NCI-H1417 (cell line): ENCODE results near the gene GJB1.

Experiments used
- DNase-seq, 3 experiments: peaks; one replicate each; lab custom pipeline; 2025; lab: John Stamatoyannopoulos, UW

GJB1 gene

GRCh38 chrX:71215338-71215912 is 7.6 kb upstream of the GJB1 start:
- DNase-seq = no peak

GRCh38 chrX:71216485-71216884 is 6.5 kb upstream of the GJB1 start:
- peak in 2 of 3 experiments; percentile 64 to 83 for DNase-seq

GRCh38 chrX:71217298-71217697 is 5.7 kb upstream of the GJB1 start:
- DNase-seq = no peak

GRCh38 chrX:71221145-71221544 is 1.9 kb upstream of the GJB1 start:
- no peak for DNase-seq

DNA sequence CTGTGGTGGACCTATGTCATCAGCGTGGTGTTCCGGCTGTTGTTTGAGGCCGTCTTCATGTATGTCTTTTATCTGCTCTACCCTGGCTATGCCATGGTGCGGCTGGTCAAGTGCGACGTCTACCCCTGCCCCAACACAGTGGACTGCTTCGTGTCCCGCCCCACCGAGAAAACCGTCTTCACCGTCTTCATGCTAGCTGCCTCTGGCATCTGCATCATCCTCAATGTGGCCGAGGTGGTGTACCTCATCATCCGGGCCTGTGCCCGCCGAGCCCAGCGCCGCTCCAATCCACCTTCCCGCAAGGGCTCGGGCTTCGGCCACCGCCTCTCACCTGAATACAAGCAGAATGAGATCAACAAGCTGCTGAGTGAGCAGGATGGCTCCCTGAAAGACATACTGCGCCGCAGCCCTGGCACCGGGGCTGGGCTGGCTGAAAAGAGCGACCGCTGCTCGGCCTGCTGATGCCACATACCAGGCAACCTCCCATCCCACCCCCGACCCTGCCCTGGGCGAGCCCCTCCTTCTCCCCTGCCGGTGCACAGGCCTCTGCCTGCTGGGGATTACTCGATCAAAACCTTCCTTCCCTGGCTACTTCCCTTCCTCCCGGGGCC is 1.2 kb downstream of the GJB1 start:
- no peak for DNase-seq

DNA sequence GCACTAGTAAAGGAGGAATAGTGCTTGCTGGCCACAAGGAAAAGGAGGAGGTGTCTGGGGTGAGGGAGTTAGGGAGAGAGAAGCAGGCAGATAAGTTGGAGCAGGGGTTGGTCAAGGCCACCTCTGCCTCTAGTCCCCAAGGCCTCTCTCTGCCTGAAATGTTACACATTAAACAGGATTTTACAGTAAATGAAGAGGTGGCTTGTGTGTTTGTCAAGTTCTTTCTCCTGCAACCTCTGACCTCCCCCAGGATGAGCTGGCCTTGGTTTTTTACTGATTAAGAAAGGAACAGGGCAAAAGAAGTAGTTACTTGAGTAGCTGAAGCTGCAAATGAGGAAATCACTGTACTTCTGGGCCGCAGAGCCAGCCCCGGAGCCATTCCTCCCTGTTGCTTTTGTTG is 2.0 kb downstream of the GJB1 start:
- no peak for DNase-seq

GRCh38 chrX:71225676-71226075 is 2.7 kb downstream of the GJB1 start:
- no peak for DNase-seq

DNA sequence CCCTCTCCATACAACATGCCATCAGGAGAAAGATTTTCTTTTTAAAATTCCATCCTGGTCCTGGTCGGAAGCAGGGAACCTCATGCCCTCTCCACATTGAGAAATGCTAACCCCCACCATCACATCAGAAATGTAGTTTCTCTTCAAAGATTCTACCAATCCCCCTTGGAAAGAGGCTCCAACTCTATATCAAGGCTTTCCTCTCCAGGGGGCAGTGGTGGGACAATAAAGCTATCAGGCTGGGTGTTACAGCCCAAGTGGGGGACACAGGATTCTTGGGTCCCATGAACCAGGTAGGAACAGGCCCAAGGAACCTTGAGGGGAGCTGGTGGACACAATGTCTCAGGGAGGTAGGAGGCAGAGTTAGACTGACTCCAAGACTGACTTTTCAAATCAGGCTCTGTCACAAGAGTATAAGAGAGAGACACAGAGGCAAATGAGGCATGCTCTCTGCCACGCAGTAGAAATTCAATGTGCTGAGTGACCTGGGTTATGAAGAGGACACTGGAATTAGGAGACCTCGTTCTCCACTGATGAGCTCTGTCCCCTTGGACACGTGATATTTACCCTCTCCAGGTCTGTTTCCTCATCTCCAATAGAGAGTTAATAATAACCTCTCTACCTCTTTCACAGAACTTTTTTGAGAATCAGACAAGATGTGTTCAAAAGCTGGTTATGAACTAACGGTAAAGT is 4.5 kb downstream of the GJB1 start:
- no peak for DNase-seq

- DNase-seq = no peak
Observed at GRCh38 chrX:71228063-71228642, 5.1 kb downstream of the GJB1 start.

DNA sequence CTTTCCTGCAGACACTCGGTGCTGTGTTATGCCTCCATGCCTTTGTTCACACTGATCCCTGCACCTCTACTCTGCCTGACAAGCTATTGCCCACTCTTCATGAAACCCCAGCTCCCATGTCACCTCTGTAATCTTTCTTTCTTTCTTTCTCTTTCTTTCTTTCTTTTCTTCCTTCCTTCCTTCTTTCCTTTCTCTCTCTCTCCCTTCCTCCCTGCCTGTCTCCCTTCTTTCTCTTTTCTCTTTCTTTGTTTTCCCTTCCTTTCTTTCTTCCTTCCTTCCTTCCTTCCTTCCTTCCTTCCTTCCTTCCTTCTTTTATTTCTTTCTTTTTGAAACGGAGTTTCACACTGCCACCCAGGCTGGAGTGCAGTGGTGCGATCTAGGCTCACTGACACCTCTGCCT is 12.5 kb downstream of the GJB1 start:
- no peak for DNase-seq

GRCh38 chrX:71236836-71237235 is 13.8 kb downstream of the GJB1 start:
- no peak for DNase-seq

- DNase-seq = no peak
Observed at GRCh38 chrX:71239781-71240180, 16.8 kb downstream of the GJB1 start.

DNA sequence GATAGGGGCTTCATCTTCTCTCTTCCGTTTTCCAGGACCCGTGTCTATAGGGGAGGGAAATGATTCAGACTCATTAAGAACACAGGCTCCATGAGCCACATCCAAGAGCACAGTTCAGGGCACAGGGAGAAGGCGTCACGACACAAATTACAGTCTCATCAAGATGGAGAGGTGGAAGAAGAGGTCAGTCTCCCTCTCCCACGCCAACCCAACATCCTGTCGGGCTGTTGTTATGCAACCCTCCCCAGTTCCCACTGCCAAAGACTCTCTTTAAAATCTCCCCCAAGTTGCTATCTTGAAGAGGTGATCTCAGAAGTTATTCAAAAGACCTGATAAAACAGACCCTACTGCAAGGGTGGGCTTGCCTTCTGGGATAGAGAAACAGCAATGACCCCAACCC is 18.3 kb downstream of the GJB1 start:
- no peak for DNase-seq

DNA sequence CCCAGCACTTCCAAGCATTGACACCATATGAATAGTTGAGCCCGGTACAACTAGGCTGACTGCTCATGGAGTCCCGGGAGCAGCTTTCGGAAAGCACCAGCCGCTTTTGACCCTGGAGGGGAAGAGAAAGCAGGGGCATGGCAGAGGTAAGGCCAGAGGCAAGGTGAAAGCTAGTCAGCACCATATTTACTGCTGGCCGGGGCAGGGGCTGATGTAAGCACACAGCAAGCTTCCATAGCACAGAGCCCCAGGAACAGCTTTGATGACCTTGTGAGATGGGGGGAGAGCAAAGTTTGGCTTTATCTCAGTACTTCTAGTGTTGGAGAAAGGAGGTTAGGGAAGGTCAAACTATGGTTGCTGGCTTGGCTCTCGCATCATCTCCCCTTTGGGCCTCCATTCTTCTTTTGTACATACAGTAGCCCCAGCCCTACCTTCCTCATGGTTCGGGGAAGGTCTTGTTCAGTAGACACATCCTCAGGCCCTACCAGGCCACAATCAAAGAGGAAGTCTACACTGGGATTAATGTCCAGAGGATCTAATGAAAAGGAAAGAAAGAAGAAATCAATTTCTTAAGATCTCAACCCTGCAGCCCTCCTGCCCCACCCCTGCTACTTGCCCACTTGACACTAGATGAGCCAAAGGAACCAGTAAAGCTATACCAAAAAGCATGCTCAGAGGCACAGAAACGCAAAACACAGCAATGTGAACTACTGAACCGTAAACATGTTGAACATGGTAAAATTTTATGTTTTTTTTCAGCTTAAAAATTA is 21.5 kb downstream of the GJB1 start:
- DNase-seq = no peak

DNA sequence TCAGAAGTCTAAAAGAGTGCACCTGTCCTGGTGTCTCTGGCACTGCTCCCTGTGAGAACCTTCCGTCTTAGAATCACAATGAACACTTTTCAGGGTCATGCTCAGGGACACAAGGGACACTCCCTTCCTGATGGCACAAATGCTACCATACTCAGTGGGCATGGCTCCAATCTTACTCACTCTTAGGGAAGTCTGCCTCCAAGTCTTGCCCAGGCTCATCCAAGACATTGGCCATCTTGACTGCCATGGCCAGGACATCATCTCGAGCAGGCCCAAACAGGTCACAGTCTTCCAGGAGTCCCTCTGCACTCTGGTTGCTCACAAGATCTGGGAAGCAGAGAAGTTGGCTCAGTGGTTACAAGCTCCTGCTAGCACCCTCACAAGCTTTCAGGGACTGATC is 22.1 kb downstream of the GJB1 start:
- DNase-seq = no peak

DNA sequence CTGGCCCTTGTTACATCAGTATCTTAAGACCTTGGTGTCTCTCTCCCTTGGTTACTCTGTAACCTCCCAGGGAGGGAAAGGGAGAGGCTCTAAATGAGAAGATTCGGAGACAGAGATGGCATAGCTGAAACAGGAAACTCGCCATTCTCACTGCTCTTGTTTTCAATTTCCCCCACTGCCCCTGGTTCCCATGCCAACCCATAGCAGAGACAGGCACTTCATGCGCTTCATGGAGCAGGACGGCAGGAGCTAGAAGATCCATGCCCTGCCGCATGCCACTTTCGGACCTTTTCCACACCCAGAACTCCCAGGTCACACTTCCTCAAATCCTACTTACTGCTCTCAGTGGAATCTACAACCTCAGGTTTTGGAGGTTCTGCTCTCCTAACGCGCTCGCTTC is 27.8 kb downstream of the GJB1 start:
- DNase-seq = no peak

- no peak for DNase-seq
Observed at GRCh38 chrX:71251466-71251973, 28.5 kb downstream of the GJB1 start.

GRCh38 chrX:71252221-71252620 is 29.2 kb downstream of the GJB1 start:
- no peak for DNase-seq

DNA sequence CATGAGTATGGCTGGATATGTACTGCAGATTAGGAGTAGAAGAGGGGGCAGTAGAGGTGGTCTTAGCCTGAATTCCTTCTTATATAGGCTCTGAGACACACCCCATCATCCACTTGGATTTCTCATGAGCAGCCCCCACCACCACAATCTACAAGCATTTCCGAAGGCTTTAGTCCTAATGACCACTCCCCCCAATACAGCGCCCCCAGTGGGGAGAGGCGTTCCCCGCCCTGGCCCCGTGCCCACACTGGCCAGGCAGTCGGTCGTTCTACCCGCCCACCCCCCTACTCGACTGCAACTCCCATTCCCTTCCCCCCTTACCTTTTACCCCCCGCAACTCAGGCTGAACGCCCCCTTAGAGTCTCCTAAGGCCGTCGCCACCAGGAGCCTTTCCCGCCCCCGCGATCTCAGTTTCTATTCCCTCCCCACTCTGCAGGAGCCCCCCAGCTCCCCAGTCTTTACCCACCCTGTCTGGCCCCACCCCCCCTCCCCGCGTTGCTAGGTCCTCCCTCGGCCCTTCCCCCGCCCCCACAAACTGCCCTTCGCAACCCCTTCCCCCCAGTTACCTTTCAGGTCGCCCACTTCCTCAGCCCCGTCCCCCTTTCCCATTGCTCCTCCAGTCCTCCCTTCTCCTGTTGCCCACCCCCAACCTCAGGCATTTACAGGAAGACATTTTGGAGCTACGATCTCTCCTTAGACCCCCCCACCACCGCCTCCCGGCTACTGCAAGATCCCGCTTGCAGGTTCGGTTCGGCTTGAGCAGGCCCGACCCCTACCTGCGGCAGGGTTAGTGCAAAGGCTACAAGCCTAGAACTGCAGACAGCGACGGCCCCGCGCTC is 30.4 kb downstream of the GJB1 start:
- DNase-seq = peak; percentile 2 to 67 (median 33)

GRCh38 chrX:71254092-71254963 is 31.3 kb downstream of the GJB1 start, which contains the start of gene ZMYM3:
Gene ZMYM3, minus strand, starts transcription at chrX:71254140. Its CDS starts 885 bp downstream, at chrX:71253255.
- peak; percentile 86 to 92 (median 88) for DNase-seq
